NCI-H2171 treated with DMSO at 0.1 percent for 48 hours (cell line): Measurements from ENCODE around the gene NEU4.
A peak's percentile ranks its signal among the peaks of the same experiment; 100 is the strongest.
"Not testable (repeated sequence)": the region's sequence is repeated elsewhere in the genome, so short reads cannot be mapped to it uniquely, and the experiment has no call there.

Experiments
- DNase-seq: peaks from one replicate; lab custom pipeline; 2025; lab: John Stamatoyannopoulos, UW

NEU4 gene

GRCh38 chr2:241799522-241800197 is 9.3 kb upstream of the NEU4 start:
- DNase-seq: no peak

GRCh38 chr2:241800198-241800903 is 8.6 kb upstream of the NEU4 start:
- not testable (repeated sequence) for DNase-seq

- DNase-seq: no peak
Observed at GRCh38 chr2:241801611-241802420, 7.2 kb upstream of the NEU4 start.

GRCh38 chr2:241802421-241803318 is 6.3 kb upstream of the NEU4 start:
- DNase-seq: no peak

GRCh38 chr2:241803387-241804325 is 5.3 kb upstream of the NEU4 start:
- DNase-seq: peak; percentile 39

- no peak for DNase-seq
Observed at GRCh38 chr2:241804326-241805229, 4.4 kb upstream of the NEU4 start.

GRCh38 chr2:241806217-241806616 is 2.8 kb upstream of the NEU4 start:
- not testable (repeated sequence) for DNase-seq

- no peak for DNase-seq
Observed at GRCh38 chr2:241808051-241808720, 807 bp upstream of the NEU4 start.

GRCh38 chr2:241809383-241810306 is 652 bp downstream of the NEU4 start:
- no peak for DNase-seq

GRCh38 chr2:241810307-241811200 is 1.6 kb downstream of the NEU4 start:
- DNase-seq: no peak

- DNase-seq: no peak
Observed at GRCh38 chr2:241811201-241811951, 2.4 kb downstream of the NEU4 start.

- no peak for DNase-seq
Observed at GRCh38 chr2:241811952-241812729, 3.1 kb downstream of the NEU4 start.

- DNase-seq: no peak
Observed at GRCh38 chr2:241812730-241813643, 4.0 kb downstream of the NEU4 start.
